HG03442 (cell line): ENCODE measurements around the gene TMEM52.

ENCODE experiments used
- ATAC-seq: cut with Tn5 transposase; IDR thresholded peaks from one replicate; pipeline ENCODE4 v1.9.1; 2021; ENCODE audit warnings: mild to moderate bottlenecking, moderate library complexity; ENCODE audit not compliant: unreplicated experiment

TMEM52 gene

GRCh38 chr1:1876335-1876930, 42.6 kb downstream of the TMEM52 start:
- ATAC-seq, result no peak

- no peak for ATAC-seq
These were observed 43.1 kb downstream of the TMEM52 start for GRCh38 chr1:1875932-1876331.

DNA sequence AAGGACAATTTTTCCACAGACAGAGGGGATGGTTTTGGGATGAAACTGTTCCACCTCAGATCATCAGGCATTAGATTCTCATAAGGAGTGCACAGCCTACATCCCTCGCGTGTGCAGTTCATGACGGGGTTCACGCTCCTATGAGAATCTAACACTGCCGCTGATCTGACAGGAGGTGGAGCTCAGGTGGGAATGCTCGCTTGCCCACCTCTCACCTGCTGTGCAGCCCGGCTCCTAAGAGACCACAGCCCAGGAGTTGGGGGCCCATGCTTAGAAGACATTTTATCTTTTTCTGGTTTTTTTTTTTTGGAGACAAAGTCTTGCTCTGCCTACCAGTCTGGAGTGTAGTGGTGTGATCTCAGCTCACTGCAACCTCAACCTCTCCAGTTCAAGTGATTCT, 44.2 kb downstream of the TMEM52 start:
- ATAC-seq, result no peak

DNA sequence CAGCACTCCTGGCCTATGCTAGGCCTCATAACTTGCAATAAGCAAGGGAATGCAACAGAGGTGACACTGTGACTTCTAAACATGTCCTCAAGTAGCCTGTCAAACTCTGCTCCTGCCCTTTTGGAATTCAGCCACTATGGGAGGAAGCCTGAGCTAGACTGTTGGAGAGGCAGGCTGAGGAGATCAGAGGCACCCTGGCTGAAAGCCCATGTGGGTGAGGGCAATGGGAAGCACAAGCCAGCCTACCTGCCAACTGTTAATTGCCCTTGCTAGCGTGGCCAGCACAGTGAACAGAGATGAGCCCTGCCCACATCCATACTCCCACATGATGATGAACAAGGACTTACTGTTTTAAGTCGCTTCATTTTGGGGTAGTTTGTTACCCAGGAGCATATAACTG, 45.9 kb downstream of the TMEM52 start:
- no peak for ATAC-seq

- ATAC-seq, result no peak
These were observed 46.6 kb downstream of the TMEM52 start for GRCh38 chr1:1872329-1872994.

- ATAC-seq, result no peak
These were observed 49.6 kb downstream of the TMEM52 start for GRCh38 chr1:1869469-1869868.
